ENCODE results near the gene TSC22D4.

- TF ChIP-seq, protein P1, sequence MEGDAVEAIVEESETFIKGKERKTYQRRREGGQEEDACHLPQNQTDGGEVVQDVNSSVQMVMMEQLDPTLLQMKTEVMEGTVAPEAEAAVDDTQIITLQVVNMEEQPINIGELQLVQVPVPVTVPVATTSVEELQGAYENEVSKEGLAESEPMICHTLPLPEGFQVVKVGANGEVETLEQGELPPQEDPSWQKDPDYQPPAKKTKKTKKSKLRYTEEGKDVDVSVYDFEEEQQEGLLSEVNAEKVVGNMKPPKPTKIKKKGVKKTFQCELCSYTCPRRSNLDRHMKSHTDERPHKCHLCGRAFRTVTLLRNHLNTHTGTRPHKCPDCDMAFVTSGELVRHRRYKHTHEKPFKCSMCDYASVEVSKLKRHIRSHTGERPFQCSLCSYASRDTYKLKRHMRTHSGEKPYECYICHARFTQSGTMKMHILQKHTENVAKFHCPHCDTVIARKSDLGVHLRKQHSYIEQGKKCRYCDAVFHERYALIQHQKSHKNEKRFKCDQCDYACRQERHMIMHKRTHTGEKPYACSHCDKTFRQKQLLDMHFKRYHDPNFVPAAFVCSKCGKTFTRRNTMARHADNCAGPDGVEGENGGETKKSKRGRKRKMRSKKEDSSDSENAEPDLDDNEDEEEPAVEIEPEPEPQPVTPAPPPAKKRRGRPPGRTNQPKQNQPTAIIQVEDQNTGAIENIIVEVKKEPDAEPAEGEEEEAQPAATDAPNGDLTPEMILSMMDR (IDR thresholded peaks at IDR 0.05): no peak
- TF ChIP-seq POLR2A (IDR thresholded peaks at IDR 0.05): no peak
Observed at GRCh38 chr7:100490483-100491191, 11.6 kb upstream of the TSC22D4 start.

All from lower leg skin (tissue), 3 donors.